ENCODE data around the gene SAMD9.

DNA sequence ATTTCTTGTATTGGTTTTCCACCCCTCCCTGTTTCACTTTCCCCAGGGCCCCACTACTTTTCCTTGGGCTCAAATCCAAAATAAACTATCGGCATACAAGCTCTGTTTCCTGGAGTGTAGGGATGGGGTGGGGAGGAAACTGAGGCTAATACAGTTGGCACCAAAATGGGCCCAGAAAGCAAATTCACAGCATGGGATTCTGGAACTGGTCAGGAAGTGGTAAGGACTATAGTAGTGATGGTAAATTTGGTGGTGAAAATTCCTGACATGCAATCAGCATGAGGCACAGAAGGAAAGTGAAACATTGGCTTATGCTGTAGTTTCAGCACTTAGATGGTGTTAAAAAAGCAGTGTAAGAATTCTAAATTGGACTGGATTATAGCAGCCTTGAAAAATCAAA is 39.1 kb upstream of the SAMD9 start:
- TF ChIP-seq LEF1 (IDR thresholded peaks at IDR 0.05; ENCODE audit: borderline replicate concordance) (no peak), HDGF (IDR thresholded peaks at IDR 0.05; ENCODE audit: borderline replicate concordance) (no peak), ELF4 (IDR thresholded peaks at IDR 0.05) (no peak), BHLHE40 (IDR thresholded peaks at IDR 0.05; ENCODE audit: borderline replicate concordance) (no peak), ZNF384 (IDR thresholded peaks at IDR 0.05) (no peak), CTBP1 (IDR thresholded peaks at IDR 0.05; ENCODE audit: borderline replicate concordance) (no peak), TARDBP (IDR thresholded peaks at IDR 0.05) (no peak), SP1 (IDR thresholded peaks at IDR 0.05) (no peak), FOXM1 (IDR thresholded peaks at IDR 0.05; ENCODE audit: borderline replicate concordance) (no peak)
- TF ChIP-seq, protein P1, sequence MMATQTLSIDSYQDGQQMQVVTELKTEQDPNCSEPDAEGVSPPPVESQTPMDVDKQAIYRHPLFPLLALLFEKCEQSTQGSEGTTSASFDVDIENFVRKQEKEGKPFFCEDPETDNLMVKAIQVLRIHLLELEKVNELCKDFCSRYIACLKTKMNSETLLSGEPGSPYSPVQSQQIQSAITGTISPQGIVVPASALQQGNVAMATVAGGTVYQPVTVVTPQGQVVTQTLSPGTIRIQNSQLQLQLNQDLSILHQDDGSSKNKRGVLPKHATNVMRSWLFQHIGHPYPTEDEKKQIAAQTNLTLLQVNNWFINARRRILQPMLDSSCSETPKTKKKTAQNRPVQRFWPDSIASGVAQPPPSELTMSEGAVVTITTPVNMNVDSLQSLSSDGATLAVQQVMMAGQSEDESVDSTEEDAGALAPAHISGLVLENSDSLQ (IDR thresholded peaks at IDR 0.05), result no peak
